GM12878 (cell line): ENCODE data around the gene SACS. TPM values are rescaled to one million over a fixed set of nuclear protein-coding genes. Genes with fewer than 3 reads are reported as not detected.

ENCODE experiments used
- BHLHE40 ChIP-seq, 2 experiments: fragments of 450-650 bp in 1 of 2; IDR thresholded peaks; 2 replicates each; pipeline ENCODE4 v1.6.1; 2011 to 2017; ENCODE audit warnings: low read depth in 2 of 2, borderline replicate concordance in 1 of 2, improper control_type of control experiment in 1 of 2, low read length in 1 of 2, mild to moderate bottlenecking in 1 of 2
- CBX5 ChIP-seq: sonication (generic); IDR thresholded peaks from 2 replicates; pipeline ENCODE4 v1.6.1; 2016; ENCODE audit warnings: low read depth, moderate library complexity, mild to moderate bottlenecking, inconsistent platforms
- EED ChIP-seq: sonication (generic); IDR thresholded peaks from 2 replicates; pipeline ENCODE4 v1.6.1; 2016; ENCODE audit warnings: antibody characterized with exemption, low read depth
- GABPA ChIP-seq: IDR thresholded peaks from 2 replicates; pipeline ENCODE4 v1.6.1; 2014; ENCODE audit warnings: antibody characterized with exemption, low read depth, mild to moderate bottlenecking, inconsistent platforms
- HDAC6 ChIP-seq: fragments of 200-600 bp; sonication (generic); IDR thresholded peaks from one replicate; pipeline ENCODE4 v1.8.0; 2017; ENCODE audit warnings: antibody characterized with exemption; ENCODE audit not compliant: unreplicated experiment
- IKZF1 ChIP-seq: fragments of 450-650 bp; conservative IDR thresholded peaks from 2 replicates; pipeline ENCODE4 v1.6.1; 2017; ENCODE audit warnings: antibody characterized with exemption, mild to moderate bottlenecking
- MLLT1 ChIP-seq: fragments of 450-650 bp; IDR thresholded peaks from 2 replicates; pipeline ENCODE4 v1.6.1; 2016; ENCODE audit warnings: mild to moderate bottlenecking
- MXI1 ChIP-seq: fragments of 150-350 bp; IDR thresholded peaks from 2 replicates; pipeline ENCODE4 v1.6.1; 2011; ENCODE audit warnings: low read depth, mild to moderate bottlenecking, inconsistent platforms, low read length, improper control_type of control experiment
- NBN ChIP-seq: fragments of 450-650 bp; IDR thresholded peaks from 2 replicates; pipeline ENCODE4 v1.6.1; 2016
- PKNOX1 ChIP-seq: fragments of 450-650 bp; IDR thresholded peaks from 2 replicates; pipeline ENCODE4 v1.6.1; 2016; ENCODE audit warnings: mild to moderate bottlenecking
- PML ChIP-seq: IDR thresholded peaks from 2 replicates; pipeline ENCODE4 v1.6.1; 2012; ENCODE audit warnings: low read length, inconsistent platforms
- RAD21 ChIP-seq: IDR thresholded peaks from 2 replicates; pipeline ENCODE4 v1.6.1; 2011; ENCODE audit warnings: mild to moderate bottlenecking, low read depth, low read length, moderate library complexity; ENCODE audit not compliant: insufficient read depth
- RELB ChIP-seq: fragments of 450-650 bp; IDR thresholded peaks from 2 replicates; pipeline ENCODE4 v1.6.1; 2017; ENCODE audit warnings: low read depth, mild to moderate bottlenecking, moderate library complexity
- RUNX3 ChIP-seq: IDR thresholded peaks from 2 replicates; pipeline ENCODE4 v1.6.1; 2012; ENCODE audit warnings: low read length, inconsistent platforms
- SKIL ChIP-seq: fragments of 450-650 bp; IDR thresholded peaks from 2 replicates; pipeline ENCODE4 v1.6.1; 2017; ENCODE audit warnings: mild to moderate bottlenecking, low read depth, inconsistent platforms; ENCODE audit not compliant: poor library complexity, severe bottlenecking
- SMARCA5 ChIP-seq: fragments of 450-650 bp; IDR thresholded peaks from 2 replicates; pipeline ENCODE4 v1.6.1; 2017; ENCODE audit warnings: mild to moderate bottlenecking
- TARDBP ChIP-seq: IDR thresholded peaks from 2 replicates; pipeline ENCODE4 v1.6.1; 2016; ENCODE audit warnings: borderline replicate concordance
- TCF3 ChIP-seq: IDR thresholded peaks from 2 replicates; pipeline ENCODE4 v1.6.1; 2012; ENCODE audit warnings: low read depth, mild to moderate bottlenecking, low read length, borderline replicate concordance; ENCODE audit not compliant: insufficient read depth
- ZBTB4 ChIP-seq: fragments of 450-650 bp; formaldehyde crosslinking; IDR thresholded peaks from 2 replicates; pipeline ENCODE4 v1.4.0; 2022; ENCODE audit warnings: mild to moderate bottlenecking, moderate library complexity
- ZNF217 ChIP-seq: fragments of 450-650 bp; IDR thresholded peaks from 2 replicates; pipeline ENCODE4 v1.6.1; 2017; ENCODE audit warnings: antibody characterized with exemption, mild to moderate bottlenecking
- ZNF24 ChIP-seq: fragments of 450-650 bp; IDR thresholded peaks from 2 replicates; pipeline ENCODE4 v1.6.1; 2017; ENCODE audit warnings: antibody characterized with exemption, mild to moderate bottlenecking
- polyA plus RNA-seq, 11 experiments: library from polyadenylated mRNA; depleted of rRNA in 4 of 11; unstranded in 6 of 11; stranded (reverse) in 5 of 11; fragments of >200 nt; fragmentation: Nextera tagmentation in 4 of 11; fragmentation: Illumina TruSeq in 1 of 11; extraction: Ambion mirVana in 4 of 11; extraction: Trizol in 1 of 11; gene quantifications; 1 replicate in 1 of 11; 2 replicates in 10 of 11; pipeline versions ENCODE4 v1.2.1 to v1.2.3, GENCODE V29; 2011 to 2016; ENCODE audit warnings: inconsistent platforms in 2 of 11, missing spikeins in 2 of 11, low read depth in 1 of 11
- total RNA-seq, 4 experiments: library from RNA; depleted of rRNA in 3 of 4; stranded (reverse); fragments of >200 nt in 3 of 4; fragmentation: Illumina TruSeq in 1 of 4; extraction: Trizol in 1 of 4; gene quantifications; 2 replicates each; pipeline versions ENCODE4 v1.2.1 to v1.2.3, GENCODE V29; 2013 to 2021

Gene SACS
- total and polyA plus RNA-seq, 10 of the 15 experiments (the other 5 are each of a cell fraction or from before 2014, with no cell fraction given) = 9.9 to 74.9 (median 22.1) TPM

- TF ChIP-seq SKIL = no peak
- no peak for TF ChIP-seq PML
- TF ChIP-seq TARDBP = no peak
- no peak for TF ChIP-seq HDAC6
- TF ChIP-seq ZNF217 = no peak
- TF ChIP-seq BHLHE40 (IDR thresholded peaks at IDR 0.05; ENCODE audit: borderline replicate concordance in 1 of 2, low read depth in 2 of 2, low read length in 1 of 2) = peak in 1 of 2 experiments; percentile 12; a peak in 1 of 4 replicates
- peak; percentile 20; the same call in 1 of the 2 replicates for TF ChIP-seq PKNOX1
- peak; percentile 70; the same call in 1 of the 2 replicates for TF ChIP-seq NBN
- peak; percentile 37; the same call in 1 of the 2 replicates for TF ChIP-seq IKZF1
- peak; percentile 97 for TF ChIP-seq MLLT1
- no peak for TF ChIP-seq RAD21
- no peak for TF ChIP-seq ZBTB4 (CRISPR knock-in tag)
- no peak for TF ChIP-seq SMARCA5
- no peak for TF ChIP-seq GABPA
- peak; percentile 55 for TF ChIP-seq RUNX3
- TF ChIP-seq TCF3 = no peak
- TF ChIP-seq EED = no peak
- TF ChIP-seq RELB = peak; percentile 61; the same call in 1 of the 2 replicates
- no peak for TF ChIP-seq ZNF24
- TF ChIP-seq CBX5 = no peak
- TF ChIP-seq MXI1 = no peak
Measured at GRCh38 chr13:23321535-23322241, 111.8 kb downstream of the SACS start (continued).
